IPS-20b (cell line): Measurements from ENCODE around the gene KCNIP4.

Experiments used
- H3K27ac ChIP-seq: one replicate; pipeline ENCODE4 v1.5.1; 2013; ENCODE audit warnings: low read length
- H3K27me3 ChIP-seq: 2 replicates; pipeline ENCODE4 v1.6.1; 2013; ENCODE audit warnings: mild to moderate bottlenecking, low read length, inconsistent platforms; ENCODE audit not compliant: insufficient read depth
- H3K36me3 ChIP-seq: 2 replicates; pipeline ENCODE4 v1.6.1; 2013; ENCODE audit warnings: low read depth, mild to moderate bottlenecking, inconsistent platforms, low read length, moderate library complexity; ENCODE audit not compliant: insufficient read depth
- H3K4me1 ChIP-seq: 2 replicates; pipeline ENCODE4 v1.6.1; 2013; ENCODE audit warnings: mild to moderate bottlenecking, control low read depth, inconsistent platforms, low read length, moderate library complexity; ENCODE audit not compliant: insufficient read depth
- H3K4me3 ChIP-seq: 2 replicates; pipeline ENCODE4 v1.5.1; 2013; ENCODE audit warnings: mild to moderate bottlenecking, low read length, inconsistent platforms
- H3K9ac ChIP-seq: 2 replicates; pipeline ENCODE4 v1.6.1; 2013; ENCODE audit warnings: low read depth, mild to moderate bottlenecking, inconsistent platforms, low read length, moderate library complexity
- H3K9me3 ChIP-seq: 2 replicates; pipeline ENCODE4 v1.6.1; 2013; ENCODE audit warnings: mild to moderate bottlenecking, low read depth, low read length, inconsistent platforms; ENCODE audit not compliant: insufficient read depth

Gene KCNIP4

GRCh38 chr4:21664355-21664754 is 284.2 kb downstream of the KCNIP4 start:
- Histone ChIP-seq H3K27ac (no peak overlapping the region), H3K9me3 (no peaks in the 10 kb centered on the region), H3K4me1 (no peaks in the 10 kb centered on the region), H3K4me3 (no peak overlapping the region), H3K9ac (no peak overlapping the region), H3K36me3 (no peaks in the 10 kb centered on the region), H3K27me3 (no peaks in the 10 kb centered on the region)

- H3K9ac ChIP-seq, result no peak overlapping the region
- H3K4me3 ChIP-seq, result no peak overlapping the region
- H3K4me1 ChIP-seq, result no peaks in the 10 kb centered on the region
- H3K36me3 ChIP-seq, result no peaks in the 10 kb centered on the region
- H3K9me3 ChIP-seq, result no peaks in the 10 kb centered on the region
- no peak overlapping the region for H3K27ac ChIP-seq
- no peaks in the 10 kb centered on the region for H3K27me3 ChIP-seq
Observed at GRCh38 chr4:21656832-21657231, 291.7 kb downstream of the KCNIP4 start.

- no peak overlapping the region for H3K27ac ChIP-seq
- no peaks in the 10 kb centered on the region for H3K36me3 ChIP-seq
- H3K4me1 ChIP-seq, result no peaks in the 10 kb centered on the region
Observed at GRCh38 chr4:21655031-21655430, 293.5 kb downstream of the KCNIP4 start.

DNA sequence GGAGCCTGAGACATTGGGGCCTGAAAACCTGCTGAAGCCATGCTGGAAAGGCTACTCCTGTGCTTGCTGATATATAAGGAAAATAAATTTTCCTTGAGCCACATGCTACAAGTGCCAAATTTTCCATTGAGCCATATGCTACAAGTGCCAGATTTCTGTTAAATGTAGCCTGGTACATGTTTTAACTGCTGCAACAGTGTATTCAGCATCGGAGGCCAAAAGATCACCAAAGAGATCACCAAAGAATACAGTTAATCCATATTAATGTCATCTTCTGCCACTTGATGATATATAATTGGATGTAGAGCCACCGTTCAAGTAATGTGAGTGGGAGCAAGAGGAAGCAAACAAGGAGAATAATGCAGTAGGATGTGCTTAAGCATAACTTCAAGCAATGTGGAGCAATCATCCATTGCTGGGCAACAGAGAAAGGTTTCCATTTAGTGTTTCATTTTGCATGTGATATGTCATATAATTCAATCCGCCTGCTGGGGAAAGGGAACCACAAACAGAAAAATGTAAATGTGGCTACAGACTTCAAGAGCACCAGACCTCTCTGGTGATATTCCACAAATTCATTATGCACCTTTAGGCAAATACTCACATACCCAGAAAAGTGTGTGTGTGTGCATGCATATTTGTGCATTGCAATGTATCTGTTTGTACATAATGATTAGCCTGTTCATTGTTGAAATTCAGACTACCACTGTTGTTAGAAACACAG is 295.9 kb downstream of the KCNIP4 start:
- no peaks in the 10 kb centered on the region for H3K9me3 ChIP-seq

More at GRCh38 chr4:21655031-21655430, 293.5 kb downstream of the KCNIP4 start:
- Histone ChIP-seq H3K9ac (no peak overlapping the region), H3K4me3 (no peak overlapping the region), H3K27me3 (no peaks in the 10 kb centered on the region), H3K9me3 (no peaks in the 10 kb centered on the region)

GRCh38 chr4:21649391-21650090 is 299.0 kb downstream of the KCNIP4 start:
- no peaks in the 10 kb centered on the region for H3K36me3 ChIP-seq
- no peak overlapping the region for H3K9ac ChIP-seq
- H3K9me3 ChIP-seq, result no peaks in the 10 kb centered on the region
- H3K27me3 ChIP-seq, result no peaks in the 10 kb centered on the region
- no peak overlapping the region for H3K4me3 ChIP-seq
- H3K27ac ChIP-seq, result no peak overlapping the region
- H3K4me1 ChIP-seq, result no peaks in the 10 kb centered on the region

More for the DNA sequence above, 295.9 kb downstream of the KCNIP4 start:
- H3K27me3 ChIP-seq, result no peaks in the 10 kb centered on the region
- H3K4me1 ChIP-seq, result no peaks in the 10 kb centered on the region
- H3K9ac ChIP-seq, result no peak overlapping the region
- no peak overlapping the region for H3K4me3 ChIP-seq
- no peaks in the 10 kb centered on the region for H3K36me3 ChIP-seq
- H3K27ac ChIP-seq, result no peak overlapping the region

GRCh38 chr4:21645776-21646175 is 302.8 kb downstream of the KCNIP4 start:
- H3K27me3 ChIP-seq, result no peaks in the 10 kb centered on the region
- H3K4me1 ChIP-seq, result no peaks in the 10 kb centered on the region
- H3K4me3 ChIP-seq, result no peak overlapping the region
- no peak overlapping the region for H3K9ac ChIP-seq
- H3K36me3 ChIP-seq, result no peaks in the 10 kb centered on the region
- no peaks in the 10 kb centered on the region for H3K9me3 ChIP-seq
- H3K27ac ChIP-seq, result no peak overlapping the region

- Histone ChIP-seq H3K9me3 (no peaks in the 10 kb centered on the region), H3K27me3 (no peaks in the 10 kb centered on the region), H3K4me3 (no peak overlapping the region), H3K9ac (no peak overlapping the region), H3K36me3 (no peaks in the 10 kb centered on the region), H3K4me1 (no peaks in the 10 kb centered on the region), H3K27ac (no peak overlapping the region)
Observed at GRCh38 chr4:21641696-21642095, 306.9 kb downstream of the KCNIP4 start.

GRCh38 chr4:21638171-21638725 is 310.3 kb downstream of the KCNIP4 start:
- no peaks in the 10 kb centered on the region for H3K9me3 ChIP-seq
- no peak overlapping the region for H3K4me3 ChIP-seq
- no peaks in the 10 kb centered on the region for H3K36me3 ChIP-seq

GRCh38 chr4:21628916-21629610 is 319.5 kb downstream of the KCNIP4 start:
- Histone ChIP-seq H3K27me3 (no peaks in the 10 kb centered on the region), H3K9me3 (no peaks in the 10 kb centered on the region), H3K9ac (no peak overlapping the region), H3K27ac (no peak overlapping the region), H3K4me3 (no peak overlapping the region), H3K4me1 (no peaks in the 10 kb centered on the region), H3K36me3 (no peaks in the 10 kb centered on the region)

More at GRCh38 chr4:21638171-21638725, 310.3 kb downstream of the KCNIP4 start:
- Histone ChIP-seq H3K4me1 (no peaks in the 10 kb centered on the region), H3K27ac (no peak overlapping the region), H3K27me3 (no peaks in the 10 kb centered on the region), H3K9ac (no peak overlapping the region)

GRCh38 chr4:21628116-21628670 is 320.4 kb downstream of the KCNIP4 start:
- H3K9me3 ChIP-seq, result no peaks in the 10 kb centered on the region
- H3K27ac ChIP-seq, result no peak overlapping the region
- no peaks in the 10 kb centered on the region for H3K36me3 ChIP-seq
- H3K4me1 ChIP-seq, result no peaks in the 10 kb centered on the region
- H3K4me3 ChIP-seq, result no peak overlapping the region
- H3K27me3 ChIP-seq, result no peaks in the 10 kb centered on the region
- H3K9ac ChIP-seq, result no peak overlapping the region

DNA sequence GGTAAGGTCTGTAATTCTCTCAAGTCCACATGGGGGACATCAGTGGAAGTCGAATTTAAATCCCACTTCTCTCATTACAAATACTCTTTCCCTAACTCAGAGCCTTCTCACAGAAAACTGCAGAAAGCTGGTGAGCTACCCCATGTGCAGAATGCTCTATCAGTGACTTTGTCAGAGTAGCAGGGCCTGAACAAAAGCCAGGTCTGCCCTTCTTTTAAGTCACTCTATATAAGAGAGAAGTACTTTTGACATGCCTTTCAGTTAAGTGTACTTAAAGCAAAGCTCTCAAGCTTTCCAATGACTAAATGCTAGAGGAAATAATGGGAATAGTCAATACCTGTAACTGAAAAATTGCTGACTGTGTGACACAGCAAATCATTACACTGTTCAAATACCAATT is 323.1 kb downstream of the KCNIP4 start:
- no peak overlapping the region for H3K9ac ChIP-seq
- no peaks in the 10 kb centered on the region for H3K27me3 ChIP-seq
- no peak overlapping the region for H3K4me3 ChIP-seq
- H3K9me3 ChIP-seq, result no peaks in the 10 kb centered on the region
- no peaks in the 10 kb centered on the region for H3K36me3 ChIP-seq
- H3K4me1 ChIP-seq, result no peaks in the 10 kb centered on the region
- no peak overlapping the region for H3K27ac ChIP-seq
